PC-9 (cell line): ENCODE data around the gene CHSY1. TPM values are rescaled to one million over a fixed set of nuclear protein-coding genes. Genes with fewer than 3 reads are reported as not detected.

Experiments
- BruUV-seq: library from RNA; stranded (reverse); fragments of 400-500 nt; replicated peaks from 2 replicates; lab custom pipeline; 2021; lab: Mats Ljungman, UMichigan
- CTCF ChIA-PET: fragments of 300-600 bp; sonication (Branson Sonifier 250); formaldehyde crosslinking; loops from one replicate; lab custom pipeline; 2022; ENCODE audit warnings: antibody characterized with exemption; lab: Charles Lee
- POLR2A ChIA-PET: fragments of 300-600 bp; sonication (Branson Sonifier 250); formaldehyde crosslinking; loops from one replicate; lab custom pipeline; 2022; ENCODE audit warnings: antibody characterized with exemption; ENCODE audit not compliant: unreplicated experiment; lab: Charles Lee
- DNase-seq, 2 experiments: peaks; one replicate each; pipeline versions ENCODE4 v3.0.0 to v3.0.0-alpha.2; 2015 to 2022; ENCODE audit warnings: mixed read lengths in 1 of 2
- H2AFZ ChIP-seq: fragments of 200-600 bp; sonication (generic); 2 replicates; pipeline ENCODE4 v1.8.1; 2017; ENCODE audit warnings: antibody characterized with exemption
- H3F3A ChIP-seq: fragments of 200-600 bp; sonication (generic); 2 replicates; pipeline ENCODE4 v1.8.1; 2017; ENCODE audit warnings: antibody characterized with exemption, mild to moderate bottlenecking, low read depth; ENCODE audit not compliant: insufficient read depth
- H3K27ac ChIP-seq: fragments of 200-600 bp; sonication (generic); 2 replicates; pipeline ENCODE4 v1.6.1; 2016; ENCODE audit warnings: mixed run types
- H3K27me3 ChIP-seq: fragments of 200-600 bp; sonication (generic); 2 replicates; pipeline ENCODE4 v1.6.1; 2016; ENCODE audit warnings: low read depth, mixed run types; ENCODE audit not compliant: insufficient read depth
- H3K36me3 ChIP-seq: fragments of 200-600 bp; sonication (generic); 2 replicates; pipeline ENCODE4 v1.6.1; 2016; ENCODE audit warnings: low read depth, mixed run types
- H3K4me1 ChIP-seq: fragments of 200-600 bp; sonication (generic); replicated peaks from 2 replicates; pipeline ENCODE4 v1.6.1; 2016; ENCODE audit warnings: mixed run types; ENCODE audit not compliant: insufficient read depth
- H3K4me2 ChIP-seq: fragments of 200-600 bp; sonication (generic); 2 replicates; pipeline ENCODE4 v1.6.1; 2017; ENCODE audit warnings: mixed run types
- H3K4me3 ChIP-seq: fragments of 200-600 bp; sonication (generic); 2 replicates; pipeline ENCODE4 v1.6.1; 2016; ENCODE audit warnings: mixed run types
- H3K79me2 ChIP-seq: fragments of 200-600 bp; sonication (generic); 2 replicates; pipeline ENCODE4 v1.6.1; 2017; ENCODE audit warnings: low read depth, mixed run types
- H3K9me2 ChIP-seq: fragments of 200-600 bp; sonication (generic); 2 replicates; pipeline ENCODE4 v1.8.1; 2017; ENCODE audit warnings: mild to moderate bottlenecking; ENCODE audit not compliant: insufficient read depth
- H3K9me3 ChIP-seq: fragments of 200-600 bp; sonication (generic); 2 replicates; pipeline ENCODE4 v1.8.1; 2016; ENCODE audit warnings: low read depth; ENCODE audit not compliant: insufficient read depth
- H4K20me1 ChIP-seq: fragments of 200-600 bp; sonication (generic); 2 replicates; pipeline ENCODE4 v1.8.1; 2017; ENCODE audit not compliant: insufficient read depth
- EZH2 ChIP-seq: fragments of 200-600 bp; sonication (generic); IDR thresholded peaks from 2 replicates; pipeline ENCODE4 v1.8.0; 2017; ENCODE audit warnings: antibody characterized with exemption, low read depth
- intact Hi-C: fragments of 100-400 bp; cut with micrococcal nuclease; formaldehyde crosslinking; loops from one replicate; pipeline ENCODE4 v1.10.0; 2022; ENCODE audit not compliant: unreplicated experiment
- total RNA-seq: library from RNA; stranded (reverse); gene quantifications from 2 replicates; pipeline ENCODE4 v1.2.3, GENCODE V29; 2021
- TF ChIP-seq, protein P1 (sequence below): fragments of 200-600 bp; sonication (generic); conservative IDR thresholded peaks from 2 replicates; pipeline ENCODE4 v1.6.1; 2017; ENCODE audit warnings: mixed run types, antibody characterized with exemption, mild to moderate bottlenecking, moderate library complexity

CHSY1 gene
- total RNA-seq, 1 experiment from 2014 or later, result 10.7 TPM

DNA sequence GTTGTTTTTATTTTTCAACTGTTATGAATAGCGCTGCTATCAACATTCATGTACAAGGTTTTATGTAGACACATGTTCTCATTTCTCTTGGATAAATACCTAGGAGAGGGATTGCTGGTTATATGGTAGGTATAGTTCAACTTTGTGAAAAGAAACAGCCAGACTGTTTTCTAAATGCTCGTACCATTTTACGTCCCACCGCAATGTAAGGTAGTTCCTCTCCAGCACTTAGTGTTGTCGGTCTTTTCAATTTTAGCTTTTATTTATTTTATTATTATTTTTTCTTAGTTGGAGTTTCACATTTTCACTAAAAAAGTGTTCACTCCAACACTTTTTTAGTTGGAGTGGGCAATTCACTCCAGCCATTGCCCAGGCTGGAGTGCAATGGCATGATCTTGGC is 117.1 kb downstream of the CHSY1 start:
- no TSS peak for BruUV-seq
- Histone ChIP-seq H3K4me2 (no peak overlapping the region), H3K4me1 (no peaks in the 10 kb centered on the region), H2AFZ (no peak overlapping the region), H3F3A (no peaks in the 10 kb centered on the region), H3K9me2 (no peaks in the 10 kb centered on the region), H3K27me3 (no peaks in the 10 kb centered on the region), H3K4me3 (no peak overlapping the region), H4K20me1 (no peaks in the 10 kb centered on the region), H3K9me3 (no peaks in the 10 kb centered on the region), H3K36me3 (no peaks in the 10 kb centered on the region), H3K27ac (no peak overlapping the region), H3K79me2 (no peaks in the 10 kb centered on the region)
- ChIA-PET POLR2A (no interaction called here), CTCF (no interaction called here)
- DNase-seq, result no peak
- intact Hi-C loops, result no loop called here
- no peak for TF ChIP-seq EZH2
- TF ChIP-seq, protein P1, sequence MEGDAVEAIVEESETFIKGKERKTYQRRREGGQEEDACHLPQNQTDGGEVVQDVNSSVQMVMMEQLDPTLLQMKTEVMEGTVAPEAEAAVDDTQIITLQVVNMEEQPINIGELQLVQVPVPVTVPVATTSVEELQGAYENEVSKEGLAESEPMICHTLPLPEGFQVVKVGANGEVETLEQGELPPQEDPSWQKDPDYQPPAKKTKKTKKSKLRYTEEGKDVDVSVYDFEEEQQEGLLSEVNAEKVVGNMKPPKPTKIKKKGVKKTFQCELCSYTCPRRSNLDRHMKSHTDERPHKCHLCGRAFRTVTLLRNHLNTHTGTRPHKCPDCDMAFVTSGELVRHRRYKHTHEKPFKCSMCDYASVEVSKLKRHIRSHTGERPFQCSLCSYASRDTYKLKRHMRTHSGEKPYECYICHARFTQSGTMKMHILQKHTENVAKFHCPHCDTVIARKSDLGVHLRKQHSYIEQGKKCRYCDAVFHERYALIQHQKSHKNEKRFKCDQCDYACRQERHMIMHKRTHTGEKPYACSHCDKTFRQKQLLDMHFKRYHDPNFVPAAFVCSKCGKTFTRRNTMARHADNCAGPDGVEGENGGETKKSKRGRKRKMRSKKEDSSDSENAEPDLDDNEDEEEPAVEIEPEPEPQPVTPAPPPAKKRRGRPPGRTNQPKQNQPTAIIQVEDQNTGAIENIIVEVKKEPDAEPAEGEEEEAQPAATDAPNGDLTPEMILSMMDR, result no peak

DNA sequence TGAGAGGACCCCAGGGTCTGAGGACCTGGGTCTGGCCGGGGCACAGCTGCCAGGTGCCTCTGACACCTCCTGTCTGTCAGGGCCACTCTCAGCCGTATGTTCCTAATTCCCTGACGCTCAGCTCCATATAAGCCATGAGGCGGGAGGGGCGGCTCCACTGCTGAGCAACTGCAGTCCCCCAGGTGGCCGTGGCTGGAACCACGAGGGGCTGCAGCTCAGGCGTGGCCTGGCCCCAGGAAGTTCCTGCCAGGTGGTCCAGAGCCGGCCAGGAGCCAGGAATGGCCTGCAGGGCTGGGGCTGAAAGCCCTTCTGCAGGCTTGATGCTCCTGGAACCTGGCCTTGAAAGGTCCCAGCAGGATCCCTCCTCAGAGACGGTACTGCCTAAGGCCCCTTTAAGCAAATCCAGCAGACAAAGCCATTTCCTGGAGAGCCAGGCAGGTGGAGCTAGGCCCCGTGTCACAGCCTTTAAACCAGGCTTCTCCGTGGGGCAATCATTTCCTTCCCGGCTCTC is 118.0 kb downstream of the CHSY1 start:
- Histone ChIP-seq H3K9me2 (no peaks in the 10 kb centered on the region), H3K79me2 (no peaks in the 10 kb centered on the region), H3K4me2 (no peak overlapping the region), H3K27ac (no peak overlapping the region), H2AFZ (no peak overlapping the region), H3K4me3 (no peak overlapping the region), H3K36me3 (no peaks in the 10 kb centered on the region), H3K27me3 (no peaks in the 10 kb centered on the region), H4K20me1 (no peaks in the 10 kb centered on the region), H3F3A (no peaks in the 10 kb centered on the region), H3K4me1 (no peaks in the 10 kb centered on the region), H3K9me3 (no peaks in the 10 kb centered on the region)
- ChIA-PET CTCF (no interaction called here), POLR2A (interaction anchor here (0.5 kb wide), 1 partner anchor 277 kb away, joined by 9 read pairs; no protein-coding TSS in a partner anchor)
- no TSS peak for BruUV-seq
- no peak for DNase-seq
- TF ChIP-seq EZH2, result no peak
- TF ChIP-seq, protein P1, result no peak
- intact Hi-C loops, result no loop called here

GRCh38 chr15:101133181-101133460 is 118.7 kb downstream of the CHSY1 start:
- no peaks in the 10 kb centered on the region for H3K27me3 ChIP-seq
- H3K27ac ChIP-seq, result no peak overlapping the region
- no peak for DNase-seq
- H4K20me1 ChIP-seq, result no peaks in the 10 kb centered on the region
- H3K79me2 ChIP-seq, result no peaks in the 10 kb centered on the region
- H3F3A ChIP-seq, result no peaks in the 10 kb centered on the region
- BruUV-seq, result no TSS peak
- ChIA-PET POLR2A (interaction anchor here (0.5 kb wide), 1 partner anchor 277 kb away, joined by 9 read pairs; no protein-coding TSS in a partner anchor), CTCF (no interaction called here)
- no peak overlapping the region for H3K4me2 ChIP-seq
- H3K36me3 ChIP-seq, result no peaks in the 10 kb centered on the region
- no peak for TF ChIP-seq EZH2
- TF ChIP-seq, protein P1, result no peak
- H2AFZ ChIP-seq, result no peak overlapping the region
- intact Hi-C loops, result no loop called here
- no peaks in the 10 kb centered on the region for H3K4me1 ChIP-seq
- no peaks in the 10 kb centered on the region for H3K9me2 ChIP-seq
- no peaks in the 10 kb centered on the region for H3K9me3 ChIP-seq
- no peak overlapping the region for H3K4me3 ChIP-seq
